ENCODE data around the gene NR4A3. TPM values are rescaled to one million over a fixed set of nuclear protein-coding genes. Genes with fewer than 3 reads are reported as not detected.

The NR4A3 gene
- total and polyA plus RNA-seq, 8 donors = 0.32 to 6.2 (median 0.76) TPM

- intact Hi-C loops (cut with DNase I) = no loop called here
Observed at GRCh38 chr9:99827244-99827643, 5.6 kb downstream of the NR4A3 start.

GRCh38 chr9:99828054-99828416 lies 6.3 kb downstream of the NR4A3 start:
- H3K4me1 ChIP-seq = peaks cover 16 to 36% of the 10 kb centered on the region in 2 donors
- intact Hi-C loops (cut with DNase I) = no loop called here
- no peaks in the 10 kb centered on the region for H3K36me3 ChIP-seq
- no peaks in the 10 kb centered on the region for H3K9me3 ChIP-seq
- TF ChIP-seq, protein P1, sequence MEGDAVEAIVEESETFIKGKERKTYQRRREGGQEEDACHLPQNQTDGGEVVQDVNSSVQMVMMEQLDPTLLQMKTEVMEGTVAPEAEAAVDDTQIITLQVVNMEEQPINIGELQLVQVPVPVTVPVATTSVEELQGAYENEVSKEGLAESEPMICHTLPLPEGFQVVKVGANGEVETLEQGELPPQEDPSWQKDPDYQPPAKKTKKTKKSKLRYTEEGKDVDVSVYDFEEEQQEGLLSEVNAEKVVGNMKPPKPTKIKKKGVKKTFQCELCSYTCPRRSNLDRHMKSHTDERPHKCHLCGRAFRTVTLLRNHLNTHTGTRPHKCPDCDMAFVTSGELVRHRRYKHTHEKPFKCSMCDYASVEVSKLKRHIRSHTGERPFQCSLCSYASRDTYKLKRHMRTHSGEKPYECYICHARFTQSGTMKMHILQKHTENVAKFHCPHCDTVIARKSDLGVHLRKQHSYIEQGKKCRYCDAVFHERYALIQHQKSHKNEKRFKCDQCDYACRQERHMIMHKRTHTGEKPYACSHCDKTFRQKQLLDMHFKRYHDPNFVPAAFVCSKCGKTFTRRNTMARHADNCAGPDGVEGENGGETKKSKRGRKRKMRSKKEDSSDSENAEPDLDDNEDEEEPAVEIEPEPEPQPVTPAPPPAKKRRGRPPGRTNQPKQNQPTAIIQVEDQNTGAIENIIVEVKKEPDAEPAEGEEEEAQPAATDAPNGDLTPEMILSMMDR (IDR thresholded peaks at IDR 0.05) = no peak
- DNase-seq (no peak), ATAC-seq (no peak)
- no peak overlapping the region for H3K27ac ChIP-seq
- H3K27me3 ChIP-seq = peaks cover 36 to 91% of the 10 kb centered on the region in 2 donors
- no peak overlapping the region for H3K4me3 ChIP-seq

More at GRCh38 chr9:99827244-99827643, 5.6 kb downstream of the NR4A3 start:
- DNase-seq (no peak), ATAC-seq (no peak)
- peaks cover 16 to 44% of the 10 kb centered on the region in 2 donors for H3K4me1 ChIP-seq
- TF ChIP-seq, protein P1 (IDR thresholded peaks at IDR 0.05) = no peak
- peaks cover 36 to 99% of the 10 kb centered on the region in 2 donors for H3K27me3 ChIP-seq
- H3K36me3 ChIP-seq = no peaks in the 10 kb centered on the region
- no peaks in the 10 kb centered on the region for H3K9me3 ChIP-seq
- H3K27ac ChIP-seq = no peak overlapping the region
- H3K4me3 ChIP-seq = no peak overlapping the region

DNA sequence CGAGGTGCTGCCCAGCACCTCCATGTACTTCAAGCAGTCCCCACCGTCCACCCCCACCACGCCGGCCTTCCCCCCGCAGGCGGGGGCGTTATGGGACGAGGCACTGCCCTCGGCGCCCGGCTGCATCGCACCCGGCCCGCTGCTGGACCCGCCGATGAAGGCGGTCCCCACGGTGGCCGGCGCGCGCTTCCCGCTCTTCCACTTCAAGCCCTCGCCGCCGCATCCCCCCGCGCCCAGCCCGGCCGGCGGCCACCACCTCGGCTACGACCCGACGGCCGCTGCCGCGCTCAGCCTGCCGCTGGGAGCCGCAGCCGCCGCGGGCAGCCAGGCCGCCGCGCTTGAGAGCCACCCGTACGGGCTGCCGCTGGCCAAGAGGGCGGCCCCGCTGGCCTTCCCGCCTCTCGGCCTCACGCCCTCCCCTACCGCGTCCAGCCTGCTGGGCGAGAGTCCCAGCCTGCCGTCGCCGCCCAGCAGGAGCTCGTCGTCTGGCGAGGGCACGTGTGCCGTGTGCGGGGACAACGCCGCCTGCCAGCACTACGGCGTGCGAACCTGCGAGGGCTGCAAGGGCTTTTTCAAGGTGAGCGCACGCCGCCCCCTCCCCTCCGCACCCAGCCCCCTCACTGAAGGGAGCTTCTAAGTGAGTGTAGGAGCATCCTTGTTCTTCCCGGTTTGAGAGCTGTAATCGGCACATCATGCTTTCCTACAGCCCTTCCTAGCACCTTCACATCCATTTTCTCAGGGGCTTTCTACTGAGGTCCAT lies 6.9 kb downstream of the NR4A3 start:
- intact Hi-C loops (cut with DNase I) = no loop called here
- DNase-seq (peak in 2 of 4 donors; percentile 34 to 71), ATAC-seq (peak; percentile 28)

GRCh38 chr9:99831857-99832557 lies 10.3 kb downstream of the NR4A3 start:
- DNase-seq = no peak
- TF ChIP-seq, protein P1 (IDR thresholded peaks at IDR 0.05) = no peak
- Histone ChIP-seq H3K9me3 (no peaks in the 10 kb centered on the region), H3K36me3 (no peaks in the 10 kb centered on the region), H3K4me3 (no peak overlapping the region), H3K27me3 (peaks cover 14 to 51% of the 10 kb centered on the region in 2 donors), H3K27ac (no peak overlapping the region), H3K4me1 (no peaks in the 10 kb centered on the region)
- intact Hi-C loops (cut with DNase I) = no loop called here
- ATAC-seq = no peak

More for the DNA sequence above, 6.9 kb downstream of the NR4A3 start:
- Histone ChIP-seq H3K4me1 (peaks cover 16 to 30% of the 10 kb centered on the region in 2 donors), H3K4me3 (no peak overlapping the region), H3K36me3 (no peaks in the 10 kb centered on the region), H3K27me3 (peaks cover 36 to 85% of the 10 kb centered on the region in 2 donors), H3K9me3 (no peaks in the 10 kb centered on the region), H3K27ac (no peak overlapping the region)
- TF ChIP-seq, protein P1 (IDR thresholded peaks at IDR 0.05) = no peak

GRCh38 chr9:99832558-99832864 lies 10.8 kb downstream of the NR4A3 start:
- Histone ChIP-seq H3K27ac (no peak overlapping the region), H3K36me3 (no peaks in the 10 kb centered on the region), H3K4me3 (no peak overlapping the region), H3K4me1 (no peaks in the 10 kb centered on the region), H3K27me3 (peaks cover 14 to 46% of the 10 kb centered on the region in 2 donors), H3K9me3 (no peaks in the 10 kb centered on the region)
- intact Hi-C loops (cut with DNase I) = no loop called here
- TF ChIP-seq, protein P1 (IDR thresholded peaks at IDR 0.05) = no peak
- no peak for DNase-seq
- no peak for ATAC-seq

Data from left lung (tissue), 10 donors.